VCaP (cell line): ENCODE results near the gene SLC9A6.
"Not testable (repeated sequence)": the region's sequence is repeated elsewhere in the genome, so short reads cannot be mapped to it uniquely, and the experiment has no call there.

Source experiments
- H3K27ac ChIP-seq: fragments of 450-650 bp; 2 replicates; pipeline ENCODE4 v1.5.1; 2017
- TF ChIP-seq, protein P1 (sequence below): fragments of 450-650 bp; conservative IDR thresholded peaks from 2 replicates; pipeline ENCODE4 v1.5.1; 2017; ENCODE audit warnings: mild to moderate bottlenecking, moderate library complexity

SLC9A6 gene

DNA sequence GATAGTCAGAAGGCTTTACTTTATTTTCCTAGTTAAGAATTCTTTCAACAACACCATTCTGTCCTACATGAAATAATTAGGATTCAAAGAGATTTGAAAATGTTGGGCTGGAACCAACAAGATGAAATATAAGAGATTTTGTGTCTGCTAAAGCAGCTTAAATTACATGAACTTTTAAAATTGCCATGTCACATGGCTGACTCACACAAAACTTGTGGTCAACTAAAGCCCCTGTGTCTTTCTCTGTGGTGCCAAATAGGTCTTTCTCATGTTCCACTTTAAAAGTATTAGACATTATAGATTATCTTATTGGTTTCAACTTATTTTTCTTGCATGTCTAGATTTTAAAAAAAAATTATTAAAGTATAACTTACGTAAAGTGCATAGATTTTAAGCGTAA lies 101.3 kb downstream of the SLC9A6 start:
- H3K27ac ChIP-seq = no peak overlapping the region
- TF ChIP-seq, protein P1, sequence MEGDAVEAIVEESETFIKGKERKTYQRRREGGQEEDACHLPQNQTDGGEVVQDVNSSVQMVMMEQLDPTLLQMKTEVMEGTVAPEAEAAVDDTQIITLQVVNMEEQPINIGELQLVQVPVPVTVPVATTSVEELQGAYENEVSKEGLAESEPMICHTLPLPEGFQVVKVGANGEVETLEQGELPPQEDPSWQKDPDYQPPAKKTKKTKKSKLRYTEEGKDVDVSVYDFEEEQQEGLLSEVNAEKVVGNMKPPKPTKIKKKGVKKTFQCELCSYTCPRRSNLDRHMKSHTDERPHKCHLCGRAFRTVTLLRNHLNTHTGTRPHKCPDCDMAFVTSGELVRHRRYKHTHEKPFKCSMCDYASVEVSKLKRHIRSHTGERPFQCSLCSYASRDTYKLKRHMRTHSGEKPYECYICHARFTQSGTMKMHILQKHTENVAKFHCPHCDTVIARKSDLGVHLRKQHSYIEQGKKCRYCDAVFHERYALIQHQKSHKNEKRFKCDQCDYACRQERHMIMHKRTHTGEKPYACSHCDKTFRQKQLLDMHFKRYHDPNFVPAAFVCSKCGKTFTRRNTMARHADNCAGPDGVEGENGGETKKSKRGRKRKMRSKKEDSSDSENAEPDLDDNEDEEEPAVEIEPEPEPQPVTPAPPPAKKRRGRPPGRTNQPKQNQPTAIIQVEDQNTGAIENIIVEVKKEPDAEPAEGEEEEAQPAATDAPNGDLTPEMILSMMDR = no peak

DNA sequence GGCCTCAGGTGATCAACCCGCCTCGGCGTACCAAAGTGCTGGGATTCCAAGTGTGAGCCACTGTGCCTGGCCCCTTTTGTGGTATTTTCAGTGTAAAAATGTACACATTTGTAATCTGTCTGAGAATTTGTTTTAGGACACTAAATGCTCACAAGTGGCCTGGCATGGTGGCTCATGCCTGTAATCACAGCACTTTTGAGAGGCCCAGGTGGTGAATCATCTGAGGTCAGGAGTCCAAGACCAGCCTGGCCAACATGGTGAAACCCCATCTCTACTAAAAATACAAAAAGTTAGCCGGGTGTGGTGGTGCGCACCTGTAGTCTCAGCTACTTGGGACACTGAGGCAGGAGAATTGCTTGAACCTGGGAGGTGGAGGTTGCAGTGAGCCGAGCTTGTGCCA lies 106.7 kb downstream of the SLC9A6 start:
- H3K27ac ChIP-seq = not testable (repeated sequence)

DNA sequence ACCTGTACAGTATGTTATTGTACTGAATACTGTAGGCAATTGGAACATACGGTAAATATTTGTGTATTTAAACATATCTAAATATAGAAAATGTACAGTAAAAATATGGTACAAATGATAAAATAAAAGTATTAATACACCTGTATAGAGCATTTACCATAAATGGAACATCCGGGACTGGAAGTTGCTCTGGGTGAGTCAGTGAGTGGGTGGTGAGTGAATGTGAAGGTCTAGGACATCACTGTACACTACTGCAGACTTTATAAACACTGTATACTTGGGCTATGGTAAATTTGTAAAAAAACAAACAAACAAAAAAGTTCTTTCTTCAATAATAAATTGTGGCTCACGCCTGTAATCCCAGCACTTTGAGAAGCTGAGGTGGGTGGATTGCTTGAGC lies 109.7 kb downstream of the SLC9A6 start:
- TF ChIP-seq, protein P1 = no peak

More for the DNA sequence above, 109.7 kb downstream of the SLC9A6 start:
- no peak overlapping the region for H3K27ac ChIP-seq
